ENCODE results near the gene ERBB4. TPM values are rescaled to one million over a fixed set of nuclear protein-coding genes. Genes with fewer than 3 reads are reported as not detected.

Gene ERBB4
- total RNA-seq, 1 donor from 2014 or later = 1.7 TPM

- intact Hi-C loops (cut with DNase I) = no loop called here
- DNase-seq (ENCODE audit: low spot score in 2 of 2) = no peak
- Histone ChIP-seq H3K9me3 (no peaks in the 10 kb centered on the region), H3K27ac (no peak overlapping the region), H3K36me3 (peaks cover 10 to 13% of the 10 kb centered on the region in 2 donors), H3K4me3 (no peak overlapping the region), H3K4me1 (no peaks in the 10 kb centered on the region), H3K27me3 (no peaks in the 10 kb centered on the region)
- TF ChIP-seq CTCF (IDR thresholded peaks at IDR 0.05) = no peak
These were observed 1150.9 kb downstream of the ERBB4 start for GRCh38 chr2:211387734-211388133.

GRCh38 chr2:211380041-211380440, 1158.6 kb downstream of the ERBB4 start:
- Histone ChIP-seq H3K27ac (no peak overlapping the region), H3K27me3 (no peaks in the 10 kb centered on the region), H3K9me3 (no peaks in the 10 kb centered on the region), H3K4me3 (no peak overlapping the region), H3K36me3 (peaks cover 0 to 4% of the 10 kb centered on the region in 2 donors), H3K4me1 (no peaks in the 10 kb centered on the region)
- DNase-seq (ENCODE audit: low spot score in 2 of 2) = no peak
- no peak for TF ChIP-seq CTCF (IDR thresholded peaks at IDR 0.05)
- intact Hi-C loops (cut with DNase I) = no loop called here

- H3K36me3 ChIP-seq = no peaks in the 10 kb centered on the region
- intact Hi-C loops (cut with DNase I) = no loop called here
- H3K4me3 ChIP-seq = no peak overlapping the region
- no peak for TF ChIP-seq CTCF (IDR thresholded peaks at IDR 0.05)
- no peak overlapping the region for H3K27ac ChIP-seq
- no peaks in the 10 kb centered on the region for H3K27me3 ChIP-seq
- no peak for DNase-seq (ENCODE audit: low spot score in 2 of 2)
- H3K4me1 ChIP-seq = no peaks in the 10 kb centered on the region
- H3K9me3 ChIP-seq = no peaks in the 10 kb centered on the region
These were observed 1162.2 kb downstream of the ERBB4 start for GRCh38 chr2:211376410-211376809.

GRCh38 chr2:211373203-211373602, 1165.4 kb downstream of the ERBB4 start:
- Histone ChIP-seq H3K36me3 (no peaks in the 10 kb centered on the region), H3K4me3 (no peak overlapping the region), H3K27me3 (no peaks in the 10 kb centered on the region), H3K27ac (no peak overlapping the region), H3K4me1 (no peaks in the 10 kb centered on the region), H3K9me3 (no peaks in the 10 kb centered on the region)
- no peak for DNase-seq (ENCODE audit: low spot score in 2 of 2)
- no peak for TF ChIP-seq CTCF (IDR thresholded peaks at IDR 0.05)
- intact Hi-C loops (cut with DNase I) = no loop called here

GRCh38 chr2:211371465-211371864, 1167.1 kb downstream of the ERBB4 start:
- H3K4me1 ChIP-seq = no peaks in the 10 kb centered on the region
- intact Hi-C loops (cut with DNase I) = no loop called here
- no peak overlapping the region for H3K27ac ChIP-seq
- no peaks in the 10 kb centered on the region for H3K9me3 ChIP-seq
- no peaks in the 10 kb centered on the region for H3K27me3 ChIP-seq
- H3K4me3 ChIP-seq = no peak overlapping the region
- H3K36me3 ChIP-seq = no peaks in the 10 kb centered on the region
- no peak for TF ChIP-seq CTCF (IDR thresholded peaks at IDR 0.05)
- no peak for DNase-seq (ENCODE audit: low spot score in 2 of 2)

GRCh38 chr2:211368467-211368866, 1170.1 kb downstream of the ERBB4 start:
- Histone ChIP-seq H3K4me3 (no peak overlapping the region), H3K27ac (no peak overlapping the region), H3K27me3 (no peaks in the 10 kb centered on the region), H3K36me3 (no peaks in the 10 kb centered on the region), H3K9me3 (no peaks in the 10 kb centered on the region), H3K4me1 (no peaks in the 10 kb centered on the region)
- DNase-seq (ENCODE audit: low spot score in 2 of 2) = no peak
- intact Hi-C loops (cut with DNase I) = no loop called here
- TF ChIP-seq CTCF (IDR thresholded peaks at IDR 0.05) = no peak
